Endodermal cell (in vitro differentiated cells): ENCODE results near the gene KIF3A. TPM values are rescaled to one million over a fixed set of nuclear protein-coding genes. Genes with fewer than 3 reads are reported as not detected.

Experiments used
- DNase-seq: peaks from one replicate; pipeline ENCODE4 v3.0.0-alpha.2; 2017
- H3K27ac ChIP-seq: 2 replicates; pipeline ENCODE4 v1.5.1; 2013; ENCODE audit warnings: mild to moderate bottlenecking, low read depth, low read length, moderate library complexity
- H3K27me3 ChIP-seq: 2 replicates; pipeline ENCODE4 v1.6.1; 2013; ENCODE audit warnings: mild to moderate bottlenecking, low read length, moderate library complexity; ENCODE audit not compliant: insufficient read depth, control insufficient read depth, poor library complexity, severe bottlenecking
- H3K36me3 ChIP-seq: 2 replicates; pipeline ENCODE4 v1.7.0; 2013; ENCODE audit warnings: mild to moderate bottlenecking, low read length, moderate library complexity; ENCODE audit not compliant: control insufficient read depth, insufficient read depth
- H3K4me1 ChIP-seq: one replicate; pipeline ENCODE4 v1.7.0; 2013; ENCODE audit warnings: low read length; ENCODE audit not compliant: control insufficient read depth, insufficient read depth
- H3K4me3 ChIP-seq: 2 replicates; pipeline ENCODE4 v1.5.1; 2013; ENCODE audit warnings: mild to moderate bottlenecking, low read length, moderate library complexity
- H3K9ac ChIP-seq: 2 replicates; pipeline ENCODE4 v1.6.1; 2013; ENCODE audit warnings: mild to moderate bottlenecking, low read length, moderate library complexity; ENCODE audit not compliant: poor library complexity, severe bottlenecking; ENCODE audit errors: extremely low read depth
- H3K9me3 ChIP-seq: 2 replicates; pipeline ENCODE4 v1.6.1; 2013; ENCODE audit warnings: mild to moderate bottlenecking, low read length, moderate library complexity; ENCODE audit not compliant: control insufficient read depth
- H3K27ac Mint-ChIP-seq: 2 replicates; pipeline ENCODE4 v1.8.0; 2020; ENCODE audit warnings: mixed read lengths
- H3K27me3 Mint-ChIP-seq: 2 replicates; pipeline ENCODE4 v1.8.0; 2021; ENCODE audit warnings: mild to moderate bottlenecking, mixed read lengths; ENCODE audit not compliant: insufficient read depth
- H3K36me3 Mint-ChIP-seq: 2 replicates; pipeline ENCODE4 v1.8.0; 2020; ENCODE audit warnings: low read depth, mixed read lengths
- H3K4me1 Mint-ChIP-seq: 2 replicates; pipeline ENCODE4 v1.8.0; 2020; ENCODE audit warnings: mixed read lengths
- H3K4me3 Mint-ChIP-seq: 2 replicates; pipeline ENCODE4 v1.8.0; 2020; ENCODE audit warnings: mild to moderate bottlenecking, moderate library complexity, mixed read lengths
- H3K9me3 Mint-ChIP-seq: 2 replicates; pipeline ENCODE4 v1.8.0; 2020; ENCODE audit warnings: mild to moderate bottlenecking, mixed read lengths
- WGBS, 2 experiments: methylation state at CpG; one replicate each; pipeline versions ENCODE4 v1.1.5 to v1.1.7; 2013; ENCODE audit warnings: missing lambda C conversion rate in 2 of 2, mixed read lengths in 1 of 2; ENCODE audit not compliant: insufficient coverage in 1 of 2, insufficient read length in 1 of 2; 5-methylcytosine and 5-hydroxymethylcytosine counted together
- total RNA-seq, 2 donors: library from RNA; stranded (reverse); fragmentation: NEBNext Ultra II Directional in 1 of 2; extraction: Animal tissue kit (Norgen Biotek cat#: 25700) in 1 of 2; gene quantifications; 2 replicates in 1 of 2; 3 replicates in 1 of 2; pipeline ENCODE4 v1.2.1, GENCODE V29; 2021
- TF ChIP-seq, protein P1 (sequence below): fragments of 200-600 bp; sonication (generic); conservative IDR thresholded peaks from 2 replicates; pipeline ENCODE4 v1.5.0; 2021; ENCODE audit warnings: antibody characterized with exemption, mild to moderate bottlenecking

The KIF3A gene
- total RNA-seq, 2 donors from 2014 or later = 19.6 to 25.2 TPM

- Histone ChIP-seq H3K36me3 (no peaks in the 10 kb centered on the region), H3K4me1 (no peaks in the 10 kb centered on the region), H3K27ac (no peak overlapping the region), H3K27me3 (peaks cover 55% of the 10 kb centered on the region), H3K4me3 (no peak overlapping the region), H3K9ac (no peak overlapping the region), H3K9me3 (no peaks in the 10 kb centered on the region)
- H3K4me1 Mint-ChIP-seq = no peaks in the 10 kb centered on the region
- H3K27ac Mint-ChIP-seq = no peak overlapping the region
- DNase-seq = no peak
- no peaks in the 10 kb centered on the region for H3K9me3 Mint-ChIP-seq
- WGBS, 2 experiments = 93 to 95% methylated on average over 2 to 4 of the region's 4 CpGs
- peak overlapping the region; percentile 61 for H3K4me3 Mint-ChIP-seq
- peaks cover 61% of the 10 kb centered on the region for H3K27me3 Mint-ChIP-seq
- no peaks in the 10 kb centered on the region for H3K36me3 Mint-ChIP-seq
- TF ChIP-seq, protein P1, sequence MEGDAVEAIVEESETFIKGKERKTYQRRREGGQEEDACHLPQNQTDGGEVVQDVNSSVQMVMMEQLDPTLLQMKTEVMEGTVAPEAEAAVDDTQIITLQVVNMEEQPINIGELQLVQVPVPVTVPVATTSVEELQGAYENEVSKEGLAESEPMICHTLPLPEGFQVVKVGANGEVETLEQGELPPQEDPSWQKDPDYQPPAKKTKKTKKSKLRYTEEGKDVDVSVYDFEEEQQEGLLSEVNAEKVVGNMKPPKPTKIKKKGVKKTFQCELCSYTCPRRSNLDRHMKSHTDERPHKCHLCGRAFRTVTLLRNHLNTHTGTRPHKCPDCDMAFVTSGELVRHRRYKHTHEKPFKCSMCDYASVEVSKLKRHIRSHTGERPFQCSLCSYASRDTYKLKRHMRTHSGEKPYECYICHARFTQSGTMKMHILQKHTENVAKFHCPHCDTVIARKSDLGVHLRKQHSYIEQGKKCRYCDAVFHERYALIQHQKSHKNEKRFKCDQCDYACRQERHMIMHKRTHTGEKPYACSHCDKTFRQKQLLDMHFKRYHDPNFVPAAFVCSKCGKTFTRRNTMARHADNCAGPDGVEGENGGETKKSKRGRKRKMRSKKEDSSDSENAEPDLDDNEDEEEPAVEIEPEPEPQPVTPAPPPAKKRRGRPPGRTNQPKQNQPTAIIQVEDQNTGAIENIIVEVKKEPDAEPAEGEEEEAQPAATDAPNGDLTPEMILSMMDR = no peak
Observed at GRCh38 chr5:132778129-132778528, 40.8 kb upstream of the KIF3A start.

GRCh38 chr5:132777209-132778069 lies 40.1 kb upstream of the KIF3A start, which contains the start of gene SEPTIN8:
TSS of gene SEPTIN8 (minus strand) at chr5:132777239. CDS start at chr5:132777137, 102 bp downstream.
- TF ChIP-seq, protein P1 = no peak
- Mint-ChIP-seq H3K4me3 (peak within 1 kb of the TSS; percentile 61), H3K9me3 (no peaks in the 10 kb centered on the region), H3K4me1 (no peaks in the 10 kb centered on the region), H3K36me3 (no peaks in the 10 kb centered on the region), H3K27ac (no peak within 1 kb of the TSS), H3K27me3 (peaks cover 57% of the 10 kb centered on the region)
- H3K9ac ChIP-seq = peak within 1 kb of the TSS; percentile 41
- DNase-seq = peak; percentile 79
- no peaks in the 10 kb centered on the region for H3K9me3 ChIP-seq
- peak within 1 kb of the TSS; percentile 80 for H3K4me3 ChIP-seq
- H3K4me1 ChIP-seq = no peaks in the 10 kb centered on the region
- 14 to 36% methylated on average over 41 to 82 of the region's 82 CpGs for WGBS, 2 experiments
- no peak within 1 kb of the TSS for H3K27ac ChIP-seq
- H3K27me3 ChIP-seq = peaks cover 55% of the 10 kb centered on the region
- H3K36me3 ChIP-seq = no peaks in the 10 kb centered on the region

- peaks cover 51% of the 10 kb centered on the region for H3K27me3 ChIP-seq
- WGBS, 2 experiments = 0 to 4% methylated on average over 5 to 40 of the region's 40 CpGs
- H3K27ac Mint-ChIP-seq = no peak overlapping the region
Observed at GRCh38 chr5:132776938-132777208, 39.5 kb upstream of the KIF3A start.

More at GRCh38 chr5:132776938-132777208, 39.5 kb upstream of the KIF3A start:
- TF ChIP-seq, protein P1 = no peak
- H3K4me3 ChIP-seq = peak overlapping the region; percentile 80
- Mint-ChIP-seq H3K27me3 (peaks cover 51% of the 10 kb centered on the region), H3K36me3 (no peaks in the 10 kb centered on the region), H3K9me3 (no peaks in the 10 kb centered on the region), H3K4me3 (peak overlapping the region; percentile 61), H3K4me1 (no peaks in the 10 kb centered on the region)
- H3K4me1 ChIP-seq = no peaks in the 10 kb centered on the region
- H3K36me3 ChIP-seq = no peaks in the 10 kb centered on the region
- DNase-seq = no peak
- peak overlapping the region; percentile 41 for H3K9ac ChIP-seq
- no peaks in the 10 kb centered on the region for H3K9me3 ChIP-seq
- H3K27ac ChIP-seq = no peak overlapping the region
